ENCODE results near the gene MACROD2. TPM values are rescaled to one million over a fixed set of nuclear protein-coding genes. Genes with fewer than 3 reads are reported as not detected.

The MACROD2 gene
- total and polyA plus RNA-seq, 2 of the 4 experiments (the other 2 are of a cell fraction) = not detected

- H3K27me3 ChIP-seq (ENCODE audit: control insufficient read depth, insufficient read depth, low read length) = no peaks in the 10 kb centered on the region
- peak; percentile 35 for DNase-seq
- H3K56ac ChIP-seq (ENCODE audit: extremely low read depth, insufficient read depth, low read length) = no peak overlapping the region
- H2BK20ac ChIP-seq (ENCODE audit: low read depth, low read length) = no peak overlapping the region
- TF ChIP-seq CEBPB (IDR thresholded peaks at IDR 0.05; ENCODE audit: low read depth, low read length) (peak; percentile 78), FOS (IDR thresholded peaks at IDR 0.05; ENCODE audit: low read depth, low read length) (no peak)
- no peak overlapping the region for H2BK120ac ChIP-seq (ENCODE audit: low read depth, low read length)
- no peak overlapping the region; the same call in 1 of the 2 replicates for H3K4me2 ChIP-seq (ENCODE audit: low read depth, low read length)
- H3K4ac ChIP-seq (ENCODE audit: low read depth, low read length) = no peak overlapping the region
- H3K23ac ChIP-seq (ENCODE audit: low read depth, low read length) = no peak overlapping the region
- H4K91ac ChIP-seq (ENCODE audit: insufficient read depth, low read depth, low read length) = no peak overlapping the region
- no peak overlapping the region for H3K18ac ChIP-seq (ENCODE audit: low read depth, low read length)
- no peak overlapping the region for H3K4me3 ChIP-seq (ENCODE audit: insufficient read depth, low read depth, low read length)
- no peak overlapping the region for H3K14ac ChIP-seq (replicated peaks; ENCODE audit: low read depth, low read length)
- no peak overlapping the region for H2AFZ ChIP-seq (replicated peaks; ENCODE audit: low read length, poor library complexity)
- no peak overlapping the region for H4K8ac ChIP-seq (ENCODE audit: low read depth in 2 of 2, low read length in 2 of 2)
- ChIA-PET POLR2A (ENCODE audit: unreplicated experiment) (no interaction called here), CTCF (interaction anchor here (0.6 kb wide), 1 partner anchor 458 kb away, joined by 5 read pairs; no protein-coding TSS in a partner anchor)
- intact Hi-C loops (cut with micrococcal nuclease) (no loop called here), in situ Hi-C loops (cut with MboI; ENCODE audit: low sequenced_read_pairs) (no loop called here), dilution Hi-C loops (cut with HindIII; ENCODE audit: low sequenced_read_pairs, unreplicated experiment) (no loop called here)
- BruUV-seq (replicated peaks) = no TSS peak
- H2AK9ac ChIP-seq (replicated peaks; ENCODE audit: low read depth, low read length, poor library complexity) = no peak overlapping the region
- no peaks in the 10 kb centered on the region for H3K79me1 ChIP-seq (ENCODE audit: low read depth in 1 of 2, low read length in 2 of 2)
- no peak overlapping the region for H4K5ac ChIP-seq (ENCODE audit: low read depth, low read length)
- no peak overlapping the region for H3K27ac ChIP-seq (ENCODE audit: insufficient read depth, low read length)
- no peak overlapping the region for H2AK5ac ChIP-seq (ENCODE audit: low read depth, low read length)
- no peaks in the 10 kb centered on the region for H4K20me1 ChIP-seq (ENCODE audit: insufficient read depth, low read length)
- H3K9ac ChIP-seq (ENCODE audit: low read depth, low read length) = no peak overlapping the region
- no peaks in the 10 kb centered on the region for H3K4me1 ChIP-seq (ENCODE audit: control insufficient read depth, insufficient read depth, low read length)
- H3K9me3 ChIP-seq (ENCODE audit: control insufficient read depth, insufficient read depth, low read length) = no peaks in the 10 kb centered on the region
- H3K9me1 ChIP-seq (ENCODE audit: insufficient read depth, low read length) = no peaks in the 10 kb centered on the region
- ATAC-seq (ENCODE audit: low read depth) = peak; percentile 40; the same call in 1 of the 2 replicates
- no CpG with 5 or more reads among the region's 1 CpG for WGBS, 2 experiments (ENCODE audit: extremely low coverage in 2 of 2, insufficient read length in 1 of 2)
- no peak overlapping the region for H2BK5ac ChIP-seq (ENCODE audit: low read depth, low read length, poor library complexity, severe bottlenecking)
- H3K36me3 ChIP-seq (ENCODE audit: control insufficient read depth, insufficient read depth, low read length) = no peaks in the 10 kb centered on the region
- no peak overlapping the region for H2BK15ac ChIP-seq (ENCODE audit: low read depth, low read length)
Measured at GRCh38 chr20:14245368-14245970, 250.2 kb downstream of the MACROD2 start.

Measured in IMR-90 (cell line).